ELF-1 (cell line): ENCODE data around the gene POPDC2.
"Not testable (repeated sequence)": the region's sequence is repeated elsewhere in the genome, so short reads cannot be mapped to it uniquely, and the experiment has no call there.

ENCODE experiments used
- DNase-seq: peaks from one replicate; pipeline ENCODE4 v3.0.0-alpha.2; 2016; ENCODE audit warnings: low read depth, low spot score

POPDC2 gene

DNA sequence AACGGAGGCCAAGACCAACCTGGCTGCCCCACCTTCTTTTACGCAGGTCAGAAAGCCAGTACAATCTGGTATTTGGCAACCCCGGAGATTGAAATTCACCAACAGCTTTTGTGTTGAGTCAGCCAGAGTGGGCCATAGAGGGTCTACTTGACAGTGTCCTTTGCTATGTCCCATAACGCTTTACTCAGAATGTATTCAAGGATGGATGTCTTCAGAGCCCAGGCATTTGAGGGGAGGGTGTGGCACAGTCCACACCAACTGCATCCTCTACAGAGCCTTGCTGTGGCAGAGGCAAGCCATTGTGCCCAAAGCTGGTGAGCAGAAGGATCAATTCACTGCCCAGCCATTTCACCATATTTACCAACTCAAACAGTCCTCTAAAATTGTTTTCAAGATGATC lies 44.3 kb downstream of the POPDC2 start:
- no peak for DNase-seq

DNA sequence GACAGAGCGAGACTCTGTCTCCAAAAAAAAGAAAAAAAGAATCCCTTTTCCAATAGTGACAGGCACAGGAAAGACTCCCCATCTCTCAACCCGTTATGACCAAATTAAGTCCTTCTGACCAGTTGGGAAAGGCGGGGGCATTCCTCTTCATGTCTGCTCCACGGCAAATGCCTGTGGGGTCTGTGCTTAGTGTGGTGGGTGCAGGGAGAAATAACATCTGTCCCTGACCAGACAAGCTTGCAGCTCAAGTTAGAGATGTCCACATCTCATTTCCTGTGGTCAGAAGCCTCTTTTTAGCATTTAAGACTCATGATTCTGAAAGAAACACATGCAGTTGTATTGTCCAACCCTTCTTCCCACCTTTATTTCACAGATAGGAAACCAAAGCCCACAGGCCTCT lies 46.5 kb downstream of the POPDC2 start:
- no peak for DNase-seq

DNA sequence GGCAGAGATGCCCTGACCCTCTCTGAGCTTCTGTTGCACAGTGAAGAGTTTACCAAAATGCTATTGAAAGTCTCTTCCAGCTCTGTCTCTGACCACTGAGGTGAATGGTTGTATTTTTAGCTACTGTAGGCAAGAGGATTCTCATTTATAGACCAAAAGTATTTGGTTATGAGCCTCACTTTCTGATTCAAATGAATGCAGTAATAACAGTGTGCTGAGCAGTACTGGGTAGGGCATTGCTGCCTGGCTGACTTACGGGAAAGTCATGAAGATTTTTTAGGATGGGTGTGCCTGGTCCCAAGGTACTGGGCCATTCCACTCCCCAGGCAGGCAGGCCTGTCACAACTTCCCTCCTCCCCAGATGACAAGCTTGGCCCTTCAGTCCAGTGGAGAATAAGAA lies 47.2 kb downstream of the POPDC2 start:
- DNase-seq = no peak

DNA sequence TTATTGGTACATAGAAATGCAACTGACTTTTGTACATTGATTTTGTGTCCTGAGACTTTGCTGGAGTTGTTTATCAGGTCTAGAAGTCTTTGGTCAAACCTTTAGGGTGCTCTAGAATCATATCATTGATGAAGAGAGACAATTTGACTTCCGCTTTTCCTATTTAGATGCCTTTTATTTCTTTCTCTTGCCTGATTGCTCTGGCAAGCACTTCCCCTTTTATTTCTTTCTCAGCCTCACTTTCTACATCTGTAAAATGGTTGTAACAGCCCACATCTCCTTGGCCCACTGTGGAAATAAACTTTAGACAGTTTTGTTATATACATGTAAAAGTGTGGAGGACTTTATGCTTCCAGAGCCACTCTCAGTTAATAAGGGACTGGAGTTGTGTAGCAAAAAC lies 48.7 kb downstream of the POPDC2 start:
- no peak for DNase-seq

DNA sequence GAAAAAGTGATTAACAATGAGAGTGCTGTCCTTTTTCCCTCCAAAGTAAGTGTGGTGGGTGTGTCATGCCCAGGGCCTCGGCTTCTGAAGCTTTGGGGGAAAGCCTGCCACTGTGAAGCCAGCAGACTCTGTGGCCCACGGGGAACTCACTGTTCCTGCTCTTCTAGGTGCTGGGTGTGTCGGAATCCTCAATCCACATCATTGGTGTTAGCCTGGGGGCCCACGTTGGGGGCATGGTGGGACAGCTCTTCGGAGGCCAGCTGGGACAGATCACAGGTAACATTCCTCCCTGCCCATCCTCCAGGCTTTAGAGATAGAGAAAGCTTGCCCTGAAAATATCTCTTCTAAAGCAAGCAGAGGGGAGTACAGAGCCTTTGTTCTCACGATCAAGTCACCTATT lies 51.1 kb downstream of the POPDC2 start:
- peak; percentile 70 for DNase-seq

DNA sequence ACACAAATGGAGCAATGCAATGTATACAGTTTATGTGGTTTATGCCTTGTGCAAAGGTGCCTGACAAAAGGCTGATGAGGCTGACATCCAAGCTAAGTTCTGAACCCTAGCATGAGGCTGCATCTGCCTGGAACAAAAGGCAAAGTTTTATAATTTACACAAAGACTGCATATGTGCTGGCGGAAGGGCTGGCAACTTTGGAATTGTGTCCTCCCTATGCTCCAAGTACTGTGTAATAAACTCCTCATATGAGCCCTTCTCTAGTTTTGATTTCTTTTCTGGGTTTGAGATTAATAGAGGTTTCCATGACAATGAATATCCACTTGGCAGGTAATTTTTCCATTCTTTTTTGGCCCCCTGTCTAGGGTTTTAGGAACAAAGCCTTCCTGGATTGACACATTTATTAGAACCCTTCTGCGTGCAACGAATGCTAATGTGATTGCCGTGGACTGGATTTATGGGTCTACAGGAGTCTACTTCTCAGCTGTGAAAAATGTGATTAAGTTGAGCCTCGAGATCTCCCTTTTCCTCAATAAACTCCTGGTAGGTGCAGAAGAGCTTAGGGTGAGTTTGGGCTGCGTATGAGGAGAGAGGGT lies 51.9 kb downstream of the POPDC2 start:
- DNase-seq = no peak

DNA sequence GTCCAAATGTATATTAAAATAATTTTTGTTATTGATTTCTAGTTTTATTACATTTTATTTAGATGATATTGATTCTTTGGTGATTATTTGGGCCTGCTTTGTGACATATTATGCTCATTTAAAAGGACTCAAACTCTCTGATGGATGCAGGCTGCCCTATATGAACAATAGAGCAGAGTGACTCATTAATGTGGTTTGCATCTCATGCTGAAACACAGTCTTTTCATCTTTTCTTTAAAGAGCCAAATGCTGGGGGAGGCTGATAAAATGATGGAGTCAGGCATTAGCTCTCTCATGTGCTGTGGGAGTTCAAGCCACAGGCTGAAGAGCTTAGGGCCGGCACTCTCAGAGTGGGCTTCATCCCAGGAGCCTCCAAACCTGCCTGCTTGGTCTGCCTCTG lies 55.5 kb downstream of the POPDC2 start:
- no peak for DNase-seq

DNA sequence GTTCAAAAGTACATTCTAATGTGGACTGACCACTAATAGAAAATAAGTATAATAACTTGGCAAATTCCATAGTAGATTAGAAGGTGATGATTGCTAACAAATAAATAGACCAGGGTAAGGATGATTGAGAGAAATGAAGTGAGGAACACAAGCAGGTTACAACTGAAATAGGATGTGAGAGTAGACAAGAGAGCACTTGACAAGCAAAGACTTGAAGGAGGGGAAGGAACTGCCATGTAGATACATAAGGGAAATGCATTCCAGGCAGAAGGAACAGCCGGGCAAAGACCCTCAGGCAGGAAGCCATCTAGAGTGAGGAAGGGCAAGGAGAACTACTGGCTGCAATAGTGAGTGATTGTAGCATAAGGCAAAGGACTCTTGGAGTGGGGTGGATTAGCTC lies 57.7 kb downstream of the POPDC2 start:
- no peak for DNase-seq

DNA sequence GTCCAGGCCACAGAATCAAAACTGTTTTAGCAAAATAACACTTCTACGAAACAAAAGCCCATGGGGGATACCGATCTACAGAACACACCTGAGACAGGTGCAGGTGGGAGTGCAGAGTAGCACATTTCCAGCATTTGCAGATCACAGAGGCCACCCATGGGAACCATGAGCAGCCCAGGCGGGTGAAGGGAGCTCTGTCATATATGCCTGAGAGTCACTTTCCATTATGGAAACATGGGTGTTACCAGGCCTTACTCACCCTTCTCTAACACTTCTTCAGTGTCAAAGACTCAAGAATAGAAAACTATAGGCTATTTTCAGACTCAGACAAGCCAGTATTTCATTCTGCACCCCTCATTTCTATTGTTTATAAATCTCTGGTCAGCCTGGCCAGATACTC lies 59.2 kb downstream of the POPDC2 start:
- DNase-seq = no peak

DNA sequence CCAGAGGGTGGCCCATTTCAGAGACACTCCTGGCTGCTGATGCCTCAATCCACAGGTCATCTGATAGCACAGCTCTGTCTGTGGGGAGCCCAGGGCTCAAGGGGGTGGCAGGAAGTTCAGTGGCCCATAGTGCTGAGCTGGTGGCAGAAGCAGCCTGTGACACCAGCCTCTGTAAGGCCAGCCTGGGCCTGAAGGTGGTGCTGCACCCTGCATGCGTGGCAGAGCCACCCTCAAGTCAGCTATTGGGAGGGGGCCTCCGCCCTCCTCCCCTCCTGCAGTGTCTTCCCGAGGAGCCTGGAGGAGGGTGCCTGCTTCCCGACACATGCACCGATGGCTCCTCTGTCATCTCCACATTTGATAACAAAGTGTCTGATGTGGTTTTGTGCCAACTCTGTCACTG lies 59.7 kb downstream of the POPDC2 start:
- DNase-seq = peak; percentile 64

DNA sequence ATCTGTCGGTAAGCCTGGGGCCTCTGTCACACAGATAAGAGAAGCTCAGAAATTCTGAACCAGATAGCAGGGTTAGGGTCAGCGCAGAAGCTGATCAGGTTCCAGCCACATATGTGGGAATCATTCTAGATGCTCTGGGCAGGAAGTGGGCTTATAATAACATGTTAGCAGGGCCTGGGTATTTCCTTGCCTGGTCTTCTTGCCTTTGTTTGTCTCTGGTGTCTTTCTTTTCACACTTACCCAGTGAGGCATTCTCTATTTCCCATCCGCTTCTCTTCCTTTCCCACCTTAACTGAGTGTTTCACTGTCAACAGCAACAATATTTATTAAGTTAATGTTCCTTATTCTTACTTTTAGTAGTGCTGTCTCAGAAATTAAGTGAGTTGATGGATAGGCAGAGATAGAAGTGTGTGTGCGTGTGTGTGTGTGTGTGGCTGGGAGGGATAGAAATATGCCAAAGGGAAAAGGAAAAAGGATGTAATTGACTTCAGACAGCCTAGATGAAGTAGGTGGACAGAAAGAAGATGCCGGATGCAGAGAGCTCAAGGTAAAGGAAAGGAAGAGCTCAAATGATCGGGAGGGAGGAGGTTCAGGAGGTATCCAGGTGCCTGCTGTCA lies 60.7 kb downstream of the POPDC2 start:
- no peak for DNase-seq

DNA sequence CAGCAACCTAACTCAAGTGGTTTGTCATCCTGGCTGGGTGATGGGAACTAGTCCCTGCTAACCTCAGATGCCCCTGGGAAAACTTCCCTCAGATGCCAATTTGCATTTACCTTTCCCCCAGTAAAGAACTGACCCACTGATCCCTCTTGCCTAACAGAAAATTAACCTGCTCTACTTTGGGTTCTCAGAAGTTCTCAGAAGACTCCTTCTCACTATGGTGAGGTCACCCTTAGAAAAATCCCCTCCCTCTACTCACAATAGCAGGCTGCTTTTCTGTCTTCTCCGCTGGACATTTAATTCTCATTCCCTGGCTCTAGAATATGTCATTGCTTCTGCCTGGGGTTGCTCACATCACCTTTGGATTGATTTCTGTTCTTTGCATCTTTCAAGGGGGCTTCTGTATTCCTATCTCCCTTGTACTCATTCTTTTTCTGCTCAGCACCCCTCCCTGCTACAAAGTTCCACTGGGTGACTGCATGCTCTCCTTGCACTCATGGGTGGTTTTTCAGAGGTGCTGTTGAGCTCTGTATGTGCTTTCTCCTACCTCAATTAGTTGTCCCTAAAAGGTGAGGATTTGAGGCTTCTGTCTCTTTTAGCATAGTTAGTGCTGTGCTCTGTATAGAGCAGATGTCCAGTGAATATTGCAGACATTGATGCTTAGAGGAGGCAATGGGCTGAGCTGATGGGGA lies 61.8 kb downstream of the POPDC2 start:
- no peak for DNase-seq

DNA sequence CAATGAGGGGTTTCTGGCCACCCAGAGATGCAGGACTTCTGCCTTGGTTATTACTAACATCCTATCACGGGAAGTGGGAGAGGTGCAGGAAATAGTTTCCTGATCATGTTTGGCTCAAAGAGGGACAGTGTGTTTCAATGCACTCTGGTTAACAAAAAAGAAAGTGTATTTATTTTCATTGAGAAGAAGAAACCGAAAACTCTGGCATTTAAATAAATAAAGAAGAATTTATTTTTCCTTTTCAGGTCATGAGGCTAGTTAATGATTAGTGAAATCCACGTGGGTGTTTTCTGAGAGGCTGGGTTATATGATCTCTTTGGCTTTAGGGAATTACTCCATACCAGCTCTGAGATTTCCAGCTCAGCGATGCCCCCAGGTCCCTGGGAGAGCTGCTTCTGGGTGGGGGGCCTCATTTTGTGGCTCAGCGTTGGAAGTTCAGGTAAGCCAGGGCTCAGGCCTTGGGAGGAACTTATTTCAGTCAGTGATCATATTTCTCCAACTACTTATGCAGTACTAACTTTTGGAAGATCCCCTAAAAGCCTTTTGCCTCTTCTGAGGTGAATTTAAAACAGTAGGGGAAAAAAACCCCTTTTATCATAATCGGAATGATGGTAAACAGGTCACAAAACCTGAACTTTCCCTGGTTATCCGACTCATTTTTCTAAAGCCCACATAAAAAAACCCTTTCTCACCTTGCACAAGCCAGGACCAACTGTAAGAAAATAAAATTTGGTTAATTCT lies 62.7 kb downstream of the POPDC2 start, which contains the start of gene PLA1A:
TSS of gene PLA1A (plus strand) at position 338 of the 741 bp plus-strand sequence. CDS start at position 367, 29 bp downstream.
- DNase-seq = no peak

DNA sequence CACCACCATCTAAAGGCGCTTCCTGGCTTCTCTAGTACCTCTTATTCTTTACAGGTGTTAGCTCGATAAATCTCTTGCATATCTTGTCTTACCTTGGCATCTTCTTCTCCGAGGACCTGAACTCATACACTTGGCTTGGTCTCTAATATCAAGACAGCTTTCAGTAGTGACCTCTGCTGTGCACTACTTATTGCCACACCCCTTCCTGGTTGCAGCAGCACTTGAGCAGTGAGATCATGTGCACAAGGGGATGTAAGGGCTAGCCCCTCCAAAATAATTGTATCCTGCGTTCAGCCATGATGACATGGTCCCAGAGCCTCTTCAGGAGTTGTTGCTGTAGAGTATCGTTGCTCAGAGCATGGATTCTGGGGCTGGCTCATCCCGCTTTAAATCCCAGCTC lies 64.0 kb downstream of the POPDC2 start:
- no peak for DNase-seq

DNA sequence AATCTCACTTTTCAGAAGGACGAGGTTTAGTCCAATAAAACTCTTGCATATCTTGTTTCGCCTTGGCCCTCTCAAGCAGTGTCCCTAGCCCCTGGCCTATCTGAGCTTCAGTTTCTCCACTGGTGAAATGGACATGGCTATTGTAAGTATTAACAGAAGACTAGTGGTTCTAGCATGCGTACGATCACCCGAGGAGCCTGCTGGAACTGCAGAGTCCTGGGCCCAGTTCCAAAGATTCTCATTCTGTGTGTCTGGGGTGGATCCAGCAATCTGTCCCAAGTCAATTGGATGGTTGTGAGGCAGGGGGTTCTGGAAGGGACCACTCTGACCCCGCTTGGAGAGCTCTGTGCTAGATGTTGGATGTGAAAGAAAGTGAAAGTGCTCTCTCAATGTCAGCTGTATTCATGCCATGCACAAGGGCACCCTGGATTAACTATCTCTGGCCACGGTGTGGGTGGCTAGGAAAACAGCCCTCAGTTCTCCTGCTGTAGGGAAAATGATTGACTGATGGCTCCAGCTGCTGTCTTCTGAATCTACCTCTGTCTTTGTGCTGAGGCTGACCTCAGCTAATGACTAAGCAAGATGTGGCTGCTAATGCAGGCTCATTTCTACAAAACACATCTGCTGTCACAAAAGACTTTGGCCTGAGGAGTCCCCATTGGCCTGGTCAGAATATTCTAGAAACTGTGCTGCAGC lies 64.6 kb downstream of the POPDC2 start:
- no peak for DNase-seq

DNA sequence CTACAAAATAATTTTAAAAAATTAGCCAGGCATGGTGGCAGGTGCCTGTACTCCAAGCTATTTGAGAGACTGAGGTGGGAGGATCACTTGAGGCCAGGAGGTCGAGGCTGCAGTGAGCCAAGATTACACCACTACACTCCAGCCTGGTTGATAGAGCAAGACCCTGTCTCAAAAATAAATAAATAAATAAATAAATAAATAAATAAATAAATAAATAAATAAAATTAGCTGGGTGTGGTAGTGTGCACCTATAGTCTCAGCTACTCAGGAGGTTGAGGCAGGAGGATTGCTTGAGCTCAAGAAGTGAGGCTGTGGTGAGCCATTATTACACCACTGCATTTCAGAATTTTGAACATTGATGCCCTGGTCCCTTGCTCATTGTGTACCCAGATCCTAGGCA lies 65.5 kb downstream of the POPDC2 start:
- not testable (repeated sequence) for DNase-seq

DNA sequence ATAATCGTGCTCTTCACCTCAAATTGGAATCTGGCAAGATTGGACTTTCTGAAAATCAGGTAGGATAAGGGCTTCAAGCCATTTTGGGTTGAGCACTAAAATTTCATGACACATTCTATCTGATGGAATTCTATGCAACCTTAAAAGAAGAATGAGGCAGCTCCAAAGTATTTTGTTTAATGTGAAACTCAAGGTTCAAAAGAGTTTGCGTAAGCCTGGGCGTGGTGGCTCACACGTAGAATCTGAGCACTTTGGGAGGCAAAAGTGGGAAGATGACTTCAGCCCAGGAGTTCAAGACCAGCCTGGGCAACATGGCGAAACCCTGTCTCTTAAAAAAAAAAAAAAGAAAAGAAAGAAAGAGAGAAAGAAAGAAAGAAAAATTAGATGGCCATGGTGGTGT lies 66.3 kb downstream of the POPDC2 start:
- DNase-seq = no peak

DNA sequence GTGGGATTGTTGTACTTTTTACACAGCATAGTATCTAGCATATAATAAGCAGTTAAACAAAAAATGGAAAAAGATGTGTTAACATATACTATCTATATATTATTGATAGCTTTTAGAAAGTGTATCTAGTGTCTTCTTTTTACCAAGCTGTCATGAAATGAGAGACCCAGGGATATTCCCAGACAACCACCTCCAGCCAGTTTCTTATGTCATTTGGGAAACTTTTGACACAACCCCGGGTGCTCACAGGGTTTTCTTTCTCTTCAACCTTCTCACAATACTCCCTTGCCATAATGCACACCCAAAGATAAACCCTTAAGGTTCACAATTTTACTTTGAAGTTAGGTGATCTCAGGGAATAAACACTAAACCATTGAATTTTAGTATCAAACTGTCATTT lies 67.5 kb downstream of the POPDC2 start:
- DNase-seq = no peak
